ENCODE data around the gene H1-8.

The H1-8 gene

DNA sequence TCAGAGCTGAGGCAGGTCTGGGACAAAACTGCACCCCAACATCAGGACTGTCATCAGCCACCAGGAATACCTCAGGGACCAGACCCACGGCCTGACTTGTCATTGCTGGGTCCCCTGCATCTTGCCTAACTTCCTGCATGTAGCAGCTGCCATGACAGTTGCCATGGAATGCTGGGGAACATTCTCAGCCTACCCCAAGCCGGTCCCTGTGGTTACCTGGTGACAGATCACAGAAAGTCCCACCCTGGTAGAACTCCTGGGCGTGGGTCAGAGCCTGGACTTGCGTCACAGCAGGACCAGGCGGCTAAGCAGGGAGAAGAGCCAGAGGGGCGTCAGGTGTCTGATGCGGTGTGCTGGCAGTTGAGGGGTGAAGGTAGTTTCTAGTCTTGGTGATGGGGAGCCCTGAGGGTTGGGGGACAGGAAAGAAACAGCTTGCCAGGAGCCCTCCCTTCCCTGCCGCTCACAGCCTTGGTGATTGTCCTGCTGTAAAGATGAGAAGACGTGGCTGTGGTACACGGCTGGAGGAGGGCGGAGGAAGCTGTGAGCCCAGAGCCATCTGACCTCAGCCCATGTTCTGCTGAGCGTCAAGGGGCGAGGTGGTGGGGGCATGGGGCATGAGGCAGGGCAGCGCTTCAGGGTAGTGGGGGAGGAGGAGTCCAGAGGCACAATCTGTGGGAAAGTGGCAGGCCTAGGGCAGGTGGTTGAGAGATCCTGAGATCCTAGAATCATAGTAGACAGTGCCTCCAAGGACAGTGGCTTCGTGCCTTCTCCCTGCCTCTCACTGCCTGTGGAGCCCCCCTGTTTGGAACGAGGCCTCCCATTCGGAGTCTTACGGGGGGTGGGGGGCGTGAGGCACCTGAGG is 5.4 kb downstream of the H1-8 start (continued):
- TF ChIP-seq, protein P1, sequence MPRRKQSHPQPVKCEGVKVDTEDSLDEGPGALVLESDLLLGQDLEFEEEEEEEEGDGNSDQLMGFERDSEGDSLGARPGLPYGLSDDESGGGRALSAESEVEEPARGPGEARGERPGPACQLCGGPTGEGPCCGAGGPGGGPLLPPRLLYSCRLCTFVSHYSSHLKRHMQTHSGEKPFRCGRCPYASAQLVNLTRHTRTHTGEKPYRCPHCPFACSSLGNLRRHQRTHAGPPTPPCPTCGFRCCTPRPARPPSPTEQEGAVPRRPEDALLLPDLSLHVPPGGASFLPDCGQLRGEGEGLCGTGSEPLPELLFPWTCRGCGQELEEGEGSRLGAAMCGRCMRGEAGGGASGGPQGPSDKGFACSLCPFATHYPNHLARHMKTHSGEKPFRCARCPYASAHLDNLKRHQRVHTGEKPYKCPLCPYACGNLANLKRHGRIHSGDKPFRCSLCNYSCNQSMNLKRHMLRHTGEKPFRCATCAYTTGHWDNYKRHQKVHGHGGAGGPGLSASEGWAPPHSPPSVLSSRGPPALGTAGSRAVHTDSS (tag by site-specific recombination; IDR thresholded peaks at IDR 0.05), result no peak
- TF ChIP-seq, protein P2, sequence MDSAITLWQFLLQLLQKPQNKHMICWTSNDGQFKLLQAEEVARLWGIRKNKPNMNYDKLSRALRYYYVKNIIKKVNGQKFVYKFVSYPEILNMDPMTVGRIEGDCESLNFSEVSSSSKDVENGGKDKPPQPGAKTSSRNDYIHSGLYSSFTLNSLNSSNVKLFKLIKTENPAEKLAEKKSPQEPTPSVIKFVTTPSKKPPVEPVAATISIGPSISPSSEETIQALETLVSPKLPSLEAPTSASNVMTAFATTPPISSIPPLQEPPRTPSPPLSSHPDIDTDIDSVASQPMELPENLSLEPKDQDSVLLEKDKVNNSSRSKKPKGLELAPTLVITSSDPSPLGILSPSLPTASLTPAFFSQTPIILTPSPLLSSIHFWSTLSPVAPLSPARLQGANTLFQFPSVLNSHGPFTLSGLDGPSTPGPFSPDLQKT (IDR thresholded peaks at IDR 0.05; ENCODE audit: borderline replicate concordance, low read depth, low read length), result no peak
- TF ChIP-seq, protein P3, sequence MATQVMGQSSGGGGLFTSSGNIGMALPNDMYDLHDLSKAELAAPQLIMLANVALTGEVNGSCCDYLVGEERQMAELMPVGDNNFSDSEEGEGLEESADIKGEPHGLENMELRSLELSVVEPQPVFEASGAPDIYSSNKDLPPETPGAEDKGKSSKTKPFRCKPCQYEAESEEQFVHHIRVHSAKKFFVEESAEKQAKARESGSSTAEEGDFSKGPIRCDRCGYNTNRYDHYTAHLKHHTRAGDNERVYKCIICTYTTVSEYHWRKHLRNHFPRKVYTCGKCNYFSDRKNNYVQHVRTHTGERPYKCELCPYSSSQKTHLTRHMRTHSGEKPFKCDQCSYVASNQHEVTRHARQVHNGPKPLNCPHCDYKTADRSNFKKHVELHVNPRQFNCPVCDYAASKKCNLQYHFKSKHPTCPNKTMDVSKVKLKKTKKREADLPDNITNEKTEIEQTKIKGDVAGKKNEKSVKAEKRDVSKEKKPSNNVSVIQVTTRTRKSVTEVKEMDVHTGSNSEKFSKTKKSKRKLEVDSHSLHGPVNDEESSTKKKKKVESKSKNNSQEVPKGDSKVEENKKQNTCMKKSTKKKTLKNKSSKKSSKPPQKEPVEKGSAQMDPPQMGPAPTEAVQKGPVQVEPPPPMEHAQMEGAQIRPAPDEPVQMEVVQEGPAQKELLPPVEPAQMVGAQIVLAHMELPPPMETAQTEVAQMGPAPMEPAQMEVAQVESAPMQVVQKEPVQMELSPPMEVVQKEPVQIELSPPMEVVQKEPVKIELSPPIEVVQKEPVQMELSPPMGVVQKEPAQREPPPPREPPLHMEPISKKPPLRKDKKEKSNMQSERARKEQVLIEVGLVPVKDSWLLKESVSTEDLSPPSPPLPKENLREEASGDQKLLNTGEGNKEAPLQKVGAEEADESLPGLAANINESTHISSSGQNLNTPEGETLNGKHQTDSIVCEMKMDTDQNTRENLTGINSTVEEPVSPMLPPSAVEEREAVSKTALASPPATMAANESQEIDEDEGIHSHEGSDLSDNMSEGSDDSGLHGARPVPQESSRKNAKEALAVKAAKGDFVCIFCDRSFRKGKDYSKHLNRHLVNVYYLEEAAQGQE (tag by site-specific recombination; IDR thresholded peaks at IDR 0.05), result no peak

DNA sequence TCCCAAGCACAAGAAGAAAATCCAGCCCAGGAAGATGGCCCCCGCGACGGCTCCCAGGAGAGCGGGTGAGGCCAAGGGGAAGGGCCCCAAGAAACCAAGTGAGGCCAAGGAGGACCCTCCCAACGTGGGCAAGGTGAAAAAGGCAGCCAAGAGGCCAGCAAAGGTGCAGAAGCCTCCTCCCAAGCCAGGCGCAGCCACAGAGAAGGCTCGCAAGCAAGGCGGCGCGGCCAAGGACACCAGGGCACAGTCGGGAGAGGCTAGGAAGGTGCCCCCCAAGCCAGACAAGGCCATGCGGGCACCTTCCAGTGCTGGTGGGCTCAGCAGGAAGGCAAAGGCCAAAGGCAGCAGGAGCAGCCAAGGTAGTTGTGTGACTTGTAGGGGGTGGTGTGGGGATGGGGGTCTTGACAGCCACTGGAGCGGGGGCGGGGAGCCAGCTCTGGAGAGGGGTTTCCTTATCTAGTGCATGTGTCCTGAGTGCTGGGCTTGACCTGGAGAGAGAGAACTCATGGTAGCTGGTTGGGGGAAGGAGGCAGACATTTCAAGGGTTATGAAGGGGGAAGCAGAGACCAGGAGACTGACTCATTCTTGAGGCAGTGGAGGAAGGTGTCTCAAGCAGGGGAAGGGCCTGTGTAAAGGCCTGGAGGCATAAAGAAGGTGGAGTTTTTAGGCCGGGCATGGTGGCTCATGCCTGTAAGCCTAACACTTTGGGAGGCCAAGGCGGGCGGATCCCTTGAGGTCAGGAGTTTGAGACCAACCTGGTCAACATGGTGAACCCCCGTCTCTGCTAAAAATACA is 6.2 kb downstream of the H1-8 start:
- ChIA-PET POLR2A (no interaction called here), CTCF (no interaction called here)
- Histone ChIP-seq H3K4me3 (ENCODE audit: low read depth, low read length) (no peak overlapping the region), H3K27ac (ENCODE audit: extremely low read depth, low read depth, low read length) (no peak overlapping the region), H3K9me3 (ENCODE audit: control insufficient read depth, insufficient read depth, low read depth, low read length) (no peaks in the 10 kb centered on the region), H3K36me3 (ENCODE audit: control insufficient read depth in 2 of 2, insufficient read depth in 1 of 2, low read length in 2 of 2) (no peaks in the 10 kb centered on the region), H3K4me1 (ENCODE audit: control insufficient read depth, insufficient read depth, low read length) (no peaks in the 10 kb centered on the region)
- TF ChIP-seq ZNF324 (tag by site-specific recombination; IDR thresholded peaks at IDR 0.05) (no peak), FEZF1 (tag by site-specific recombination; IDR thresholded peaks at IDR 0.05) (no peak), ZNF169 (tag by site-specific recombination; IDR thresholded peaks at IDR 0.05) (no peak), ZNF610 (tag by site-specific recombination; IDR thresholded peaks at IDR 0.05; ENCODE audit: borderline replicate concordance) (no peak)
- TF ChIP-seq, protein P4, sequence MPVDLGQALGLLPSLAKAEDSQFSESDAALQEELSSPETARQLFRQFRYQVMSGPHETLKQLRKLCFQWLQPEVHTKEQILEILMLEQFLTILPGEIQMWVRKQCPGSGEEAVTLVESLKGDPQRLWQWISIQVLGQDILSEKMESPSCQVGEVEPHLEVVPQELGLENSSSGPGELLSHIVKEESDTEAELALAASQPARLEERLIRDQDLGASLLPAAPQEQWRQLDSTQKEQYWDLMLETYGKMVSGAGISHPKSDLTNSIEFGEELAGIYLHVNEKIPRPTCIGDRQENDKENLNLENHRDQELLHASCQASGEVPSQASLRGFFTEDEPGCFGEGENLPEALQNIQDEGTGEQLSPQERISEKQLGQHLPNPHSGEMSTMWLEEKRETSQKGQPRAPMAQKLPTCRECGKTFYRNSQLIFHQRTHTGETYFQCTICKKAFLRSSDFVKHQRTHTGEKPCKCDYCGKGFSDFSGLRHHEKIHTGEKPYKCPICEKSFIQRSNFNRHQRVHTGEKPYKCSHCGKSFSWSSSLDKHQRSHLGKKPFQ (tag by site-specific recombination; IDR thresholded peaks at IDR 0.05), result no peak

DNA sequence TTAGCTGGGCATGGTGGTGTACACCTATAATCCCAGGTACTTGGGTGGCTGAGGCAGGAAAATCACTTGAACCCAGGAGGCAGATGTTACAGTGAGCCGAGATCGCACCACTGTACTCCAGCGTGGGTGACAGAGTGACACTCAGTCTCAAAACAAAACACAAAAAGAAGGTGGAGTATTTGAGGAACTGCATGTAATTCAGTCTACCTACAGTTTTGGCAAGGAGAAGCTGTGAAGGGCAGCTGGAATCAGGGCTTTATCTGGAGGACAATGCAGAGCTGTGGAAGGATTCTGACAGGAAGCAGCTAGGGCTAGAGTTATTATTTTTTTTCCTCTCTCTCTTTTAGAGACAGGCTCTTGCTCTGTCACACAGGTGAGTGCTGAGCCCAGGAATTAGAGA is 6.8 kb downstream of the H1-8 start:
- ChIA-PET CTCF (interaction anchor here (0.6 to 1.2 kb wide), 3 partner anchors 35 to 259 kb away, joined by 3 read pairs; no protein-coding TSS in a partner anchor), POLR2A (no interaction called here)
- H3K4me1 ChIP-seq (ENCODE audit: control insufficient read depth, insufficient read depth, low read length), result no peaks in the 10 kb centered on the region
- H3K27ac ChIP-seq (ENCODE audit: extremely low read depth, low read depth, low read length), result no peak overlapping the region
- no peaks in the 10 kb centered on the region for H3K9me3 ChIP-seq (ENCODE audit: control insufficient read depth, insufficient read depth, low read depth, low read length)
- no peaks in the 10 kb centered on the region for H3K36me3 ChIP-seq (ENCODE audit: control insufficient read depth in 2 of 2, insufficient read depth in 1 of 2, low read length in 2 of 2)
- no peak overlapping the region for H3K4me3 ChIP-seq (ENCODE audit: low read depth, low read length)
- TF ChIP-seq ZNF677 (tag by site-specific recombination; IDR thresholded peaks at IDR 0.05) (no peak), ZNF426 (tag by site-specific recombination; IDR thresholded peaks at IDR 0.05) (no peak), ZNF221 (tag by site-specific recombination; IDR thresholded peaks at IDR 0.05; ENCODE audit: borderline replicate concordance) (no peak), ZNF341 (tag by site-specific recombination; IDR thresholded peaks at IDR 0.05; ENCODE audit: low read depth) (no peak), GLIS1 (tag by site-specific recombination; IDR thresholded peaks at IDR 0.05) (no peak), ZFP37 (tag by site-specific recombination; IDR thresholded peaks at IDR 0.05) (no peak), ZNF248 (tag by site-specific recombination; IDR thresholded peaks at IDR 0.05) (no peak), ZNF549 (tag by site-specific recombination; IDR thresholded peaks at IDR 0.05) (no peak), ZNF626 (tag by site-specific recombination; IDR thresholded peaks at IDR 0.05) (no peak)
- TF ChIP-seq, protein P5, sequence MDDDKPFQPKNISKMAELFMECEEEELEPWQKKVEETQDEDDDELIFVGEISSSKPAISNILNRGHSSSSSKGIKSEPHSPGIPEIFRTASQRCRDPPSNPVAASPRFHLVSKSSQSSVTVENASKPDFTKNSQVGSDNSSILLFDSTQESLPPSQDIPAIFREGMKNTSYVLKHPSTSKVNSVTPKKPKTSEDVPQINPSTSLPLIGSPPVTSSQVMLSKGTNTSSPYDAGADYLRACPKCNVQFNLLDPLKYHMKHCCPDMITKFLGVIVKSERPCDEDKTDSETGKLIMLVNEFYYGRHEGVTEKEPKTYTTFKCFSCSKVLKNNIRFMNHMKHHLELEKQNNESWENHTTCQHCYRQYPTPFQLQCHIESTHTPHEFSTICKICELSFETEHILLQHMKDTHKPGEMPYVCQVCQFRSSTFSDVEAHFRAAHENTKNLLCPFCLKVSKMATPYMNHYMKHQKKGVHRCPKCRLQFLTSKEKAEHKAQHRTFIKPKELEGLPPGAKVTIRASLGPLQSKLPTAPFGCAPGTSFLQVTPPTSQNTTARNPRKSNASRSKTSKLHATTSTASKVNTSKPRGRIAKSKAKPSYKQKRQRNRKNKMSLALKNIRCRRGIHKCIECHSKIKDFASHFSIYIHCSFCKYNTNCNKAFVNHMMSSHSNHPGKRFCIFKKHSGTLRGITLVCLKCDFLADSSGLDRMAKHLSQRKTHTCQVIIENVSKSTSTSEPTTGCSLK (tag by site-specific recombination; IDR thresholded peaks at IDR 0.05), result no peak
- TF ChIP-seq, protein P6, sequence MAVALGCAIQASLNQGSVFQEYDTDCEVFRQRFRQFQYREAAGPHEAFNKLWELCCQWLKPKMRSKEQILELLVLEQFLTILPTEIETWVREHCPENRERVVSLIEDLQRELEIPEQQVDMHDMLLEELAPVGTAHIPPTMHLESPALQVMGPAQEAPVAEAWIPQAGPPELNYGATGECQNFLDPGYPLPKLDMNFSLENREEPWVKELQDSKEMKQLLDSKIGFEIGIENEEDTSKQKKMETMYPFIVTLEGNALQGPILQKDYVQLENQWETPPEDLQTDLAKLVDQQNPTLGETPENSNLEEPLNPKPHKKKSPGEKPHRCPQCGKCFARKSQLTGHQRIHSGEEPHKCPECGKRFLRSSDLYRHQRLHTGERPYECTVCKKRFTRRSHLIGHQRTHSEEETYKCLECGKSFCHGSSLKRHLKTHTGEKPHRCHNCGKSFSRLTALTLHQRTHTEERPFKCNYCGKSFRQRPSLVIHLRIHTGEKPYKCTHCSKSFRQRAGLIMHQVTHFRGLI (tag by site-specific recombination; IDR thresholded peaks at IDR 0.05), result no peak
